Kidney epithelial cell (primary cell): ENCODE data around the gene RRM1. TPM values are rescaled to one million over a fixed set of nuclear protein-coding genes. Genes with fewer than 3 reads are reported as not detected.

ENCODE experiments used
- DNase-seq: peaks from one replicate; pipeline ENCODE4 v3.0.0-alpha.2; 2010; ENCODE audit warnings: low read depth
- H3K27me3 ChIP-seq: 2 replicates; pipeline ENCODE4 v1.6.0; 2011; ENCODE audit warnings: low read length; ENCODE audit not compliant: control insufficient read depth, insufficient read depth
- H3K36me3 ChIP-seq: 2 replicates; pipeline ENCODE4 v1.5.1; 2011; ENCODE audit warnings: low read length; ENCODE audit not compliant: control insufficient read depth, insufficient read depth
- H3K4me3 ChIP-seq: 2 replicates; pipeline ENCODE4 v1.5.1; 2011; ENCODE audit warnings: low read depth, mild to moderate bottlenecking, control low read depth, low read length
- CTCF ChIP-seq: IDR thresholded peaks from 2 replicates; pipeline ENCODE4 v1.5.1; 2011; ENCODE audit warnings: mild to moderate bottlenecking, moderate library complexity, low read length, control low read depth, inconsistent platforms; ENCODE audit not compliant: insufficient read depth, poor library complexity, severe bottlenecking
- total RNA-seq: library from RNA; depleted of rRNA; stranded (reverse); fragments of >200 nt; gene quantifications from 2 replicates; pipeline ENCODE4 v1.2.3, GENCODE V29; 2015

RRM1 gene
- total RNA-seq, 1 donor from 2014 or later = 36.8 TPM

GRCh38 chr11:4093519-4094347 is 866 bp upstream of the RRM1 start:
- H3K27me3 ChIP-seq = no peaks in the 10 kb centered on the region
- peak overlapping the region; percentile 97 for H3K4me3 ChIP-seq
- H3K36me3 ChIP-seq = no peaks in the 10 kb centered on the region
- TF ChIP-seq CTCF = no peak
- DNase-seq = no peak

- Histone ChIP-seq H3K36me3 (no peaks in the 10 kb centered on the region), H3K4me3 (peak overlapping the region; percentile 97), H3K27me3 (no peaks in the 10 kb centered on the region)
- DNase-seq = peak; percentile 31
- TF ChIP-seq CTCF = no peak
These were observed 1.1 kb downstream of the RRM1 start for GRCh38 chr11:4095509-4096230.

- DNase-seq = no peak
- no peak for TF ChIP-seq CTCF
- Histone ChIP-seq H3K36me3 (no peaks in the 10 kb centered on the region), H3K27me3 (no peaks in the 10 kb centered on the region), H3K4me3 (no peak overlapping the region)
These were observed 3.5 kb downstream of the RRM1 start for GRCh38 chr11:4098026-4098621.

- H3K36me3 ChIP-seq = no peaks in the 10 kb centered on the region
These were observed 8.1 kb downstream of the RRM1 start for GRCh38 chr11:4102711-4103110.

GRCh38 chr11:4103269-4103668 is 8.7 kb downstream of the RRM1 start:
- H3K4me3 ChIP-seq = no peak overlapping the region
- H3K36me3 ChIP-seq = no peaks in the 10 kb centered on the region
- DNase-seq = no peak
- no peaks in the 10 kb centered on the region for H3K27me3 ChIP-seq
- no peak for TF ChIP-seq CTCF

More at GRCh38 chr11:4102711-4103110, 8.1 kb downstream of the RRM1 start:
- H3K27me3 ChIP-seq = no peaks in the 10 kb centered on the region
- no peak overlapping the region for H3K4me3 ChIP-seq
- DNase-seq = no peak
- TF ChIP-seq CTCF = no peak
